ENCODE results near the gene MAP4K2. TPM values are rescaled to one million over a fixed set of nuclear protein-coding genes. Genes with fewer than 3 reads are reported as not detected.

Gene MAP4K2
- total RNA-seq, 4 donors from 2014 or later: 11.1 to 25.0 (median 17.1) TPM

- H3K9me3 ChIP-seq: no peaks in the 10 kb centered on the region
- H3K36me3 ChIP-seq: peaks cover 0 to 12% (median 4%) of the 10 kb centered on the region in 4 donors
- intact Hi-C loops (cut with DNase I): loop anchor here (2.0 to 5.0 kb wide), 2 partner anchors 33 to 58 kb away; partner anchors contain the start of genes MAP4K2 and SF1
- TF ChIP-seq EP300 (IDR thresholded peaks at IDR 0.05) (no peak), POLR2A (IDR thresholded peaks at IDR 0.05; ENCODE audit: low read depth) (no peak), POLR2AphosphoS5 (IDR thresholded peaks at IDR 0.05) (no peak), CTCF (IDR thresholded peaks at IDR 0.05) (no peak)
- peak overlapping the region; percentile 92 to 99 (median 96) for H3K27ac ChIP-seq (replicated peaks in 1 of 4)
- no peak for DNase-seq (ENCODE audit: extremely low spot score)
- WGBS: 1% methylated on average over 14 of the region's 89 CpGs
- peaks cover 28 to 71% (median 61%) of the 10 kb centered on the region in 4 donors for H3K4me1 ChIP-seq
- peak overlapping the region; percentile 59 to 73 (median 69) for H3K4me3 ChIP-seq
- no peaks in the 10 kb centered on the region for H3K27me3 ChIP-seq
Measured at GRCh38 chr11:64744544-64745188, 58.3 kb downstream of the MAP4K2 start.

GRCh38 chr11:64743591-64744543 is 59.1 kb downstream of the MAP4K2 start, which contains the start of gene RASGRP2:
RASGRP2 (minus strand) TSS chr11:64744142; CDS start chr11:64742866, 1,276 bp downstream.
- no peak for DNase-seq (ENCODE audit: extremely low spot score)
- Histone ChIP-seq H3K4me1 (peaks cover 28 to 70% (median 61%) of the 10 kb centered on the region in 4 donors), H3K27me3 (no peaks in the 10 kb centered on the region), H3K27ac (replicated peaks in 1 of 4) (peak within 1 kb of the TSS; percentile 92 to 99 (median 96)), H3K36me3 (peaks cover 0 to 18% (median 5%) of the 10 kb centered on the region in 4 donors), H3K4me3 (peak within 1 kb of the TSS; percentile 59 to 73 (median 69)), H3K9me3 (no peaks in the 10 kb centered on the region)
- intact Hi-C loops (cut with DNase I): loop anchor here (2.0 to 5.0 kb wide), 2 partner anchors 33 to 59 kb away; partner anchors contain the start of genes MAP4K2 and SF1
- 3% methylated on average over 33 of the region's 57 CpGs for WGBS
- no peak for TF ChIP-seq POLR2A (IDR thresholded peaks at IDR 0.05; ENCODE audit: low read depth)
- peak; percentile 80 to 89 (median 83) for TF ChIP-seq CTCF (IDR thresholded peaks at IDR 0.05)
- TF ChIP-seq EP300 (IDR thresholded peaks at IDR 0.05): no peak
- TF ChIP-seq POLR2AphosphoS5 (IDR thresholded peaks at IDR 0.05): peak; percentile 41 to 55

- intact Hi-C loops (cut with DNase I): loop anchor here (5.0 kb wide), 1 partner anchor 34 kb away; the partner anchor contains the start of gene SF1
- Histone ChIP-seq H3K27me3 (no peaks in the 10 kb centered on the region), H3K4me1 (peaks cover 28 to 61% (median 55%) of the 10 kb centered on the region in 4 donors), H3K36me3 (peaks cover 4 to 25% (median 6%) of the 10 kb centered on the region in 4 donors), H3K4me3 (peak overlapping the region; percentile 59 to 73 (median 69)), H3K9me3 (no peaks in the 10 kb centered on the region), H3K27ac (replicated peaks in 1 of 4) (peak overlapping the region; percentile 92 to 99 (median 96))
- no peak for TF ChIP-seq EP300 (IDR thresholded peaks at IDR 0.05)
- TF ChIP-seq POLR2AphosphoS5 (IDR thresholded peaks at IDR 0.05): peak; percentile 71 to 88
- peak; percentile 34 for TF ChIP-seq POLR2A (IDR thresholded peaks at IDR 0.05; ENCODE audit: low read depth)
- TF ChIP-seq CTCF (IDR thresholded peaks at IDR 0.05): peak; percentile 84 to 90 (median 88)
- whole genome bisulfite sequencing: 0% methylated on average over 7 of the region's 58 CpGs
- no peak for DNase-seq (ENCODE audit: extremely low spot score)
Measured at GRCh38 chr11:64742889-64743590, 60.0 kb downstream of the MAP4K2 start.
